Glutamatergic neuron (in vitro differentiated cells): ENCODE data around the gene PSME3IP1. TPM values are rescaled to one million over a fixed set of nuclear protein-coding genes. Genes with fewer than 3 reads are reported as not detected.

Experiments used
- DNase-seq: peaks from one replicate; pipeline ENCODE4 v3.0.0; 2022
- H3K27ac Mint-ChIP-seq: one replicate; pipeline ENCODE4 v1.8.0; 2020; ENCODE audit warnings: mild to moderate bottlenecking, mixed read lengths, inconsistent platforms; ENCODE audit not compliant: unreplicated experiment
- H3K27me3 Mint-ChIP-seq: one replicate; pipeline ENCODE4 v1.8.0; 2020; ENCODE audit warnings: mild to moderate bottlenecking, moderate library complexity, mixed read lengths, inconsistent platforms; ENCODE audit not compliant: unreplicated experiment
- H3K36me3 Mint-ChIP-seq: one replicate; pipeline ENCODE4 v1.8.0; 2020; ENCODE audit warnings: mild to moderate bottlenecking, mixed read lengths, inconsistent platforms; ENCODE audit not compliant: unreplicated experiment
- H3K4me1 Mint-ChIP-seq: one replicate; pipeline ENCODE4 v1.8.0; 2020; ENCODE audit warnings: mild to moderate bottlenecking, low read depth, mixed read lengths, inconsistent platforms; ENCODE audit not compliant: unreplicated experiment
- H3K4me3 Mint-ChIP-seq: one replicate; pipeline ENCODE4 v1.8.0; 2020; ENCODE audit warnings: mild to moderate bottlenecking, mixed read lengths, inconsistent platforms; ENCODE audit not compliant: unreplicated experiment
- H3K9me3 Mint-ChIP-seq: one replicate; pipeline ENCODE4 v1.8.0; 2020; ENCODE audit warnings: mild to moderate bottlenecking, moderate library complexity, mixed read lengths, inconsistent platforms; ENCODE audit not compliant: unreplicated experiment
- total RNA-seq: library from RNA; stranded (reverse); fragmentation: NEBNext Ultra II Directional; extraction: Animal tissue kit (Norgen Biotek cat#: 25700); gene quantifications from one replicate; pipeline ENCODE4 v1.2.1, GENCODE V29; 2021; ENCODE audit not compliant: unreplicated experiment
- TF ChIP-seq, protein P1 (sequence below): fragments of 200-600 bp; sonication (generic); IDR thresholded peaks from one replicate; pipeline ENCODE4 v1.5.0; 2021; ENCODE audit not compliant: partially characterized antibody, unreplicated experiment

PSME3IP1 gene
- total RNA-seq, 1 donor from 2014 or later, result 124 TPM

DNA sequence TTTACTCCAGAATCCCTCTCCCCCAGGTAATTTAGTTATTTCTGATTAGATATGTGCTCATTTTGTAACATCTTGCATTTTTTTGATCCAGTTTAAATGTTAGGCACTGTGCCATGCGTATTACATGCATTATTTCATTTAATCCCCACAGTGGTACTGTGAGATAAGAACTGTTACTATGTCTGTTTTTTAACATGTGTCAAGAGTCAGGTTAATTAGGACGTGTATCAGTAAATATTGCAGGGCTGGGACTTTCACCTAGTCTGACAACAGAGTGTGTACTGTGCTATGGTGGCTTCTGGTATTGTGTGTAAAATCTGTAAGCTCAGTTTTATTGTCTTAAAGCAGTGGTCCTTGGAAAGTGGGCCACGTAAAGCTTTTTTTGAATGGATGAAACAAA lies 10.9 kb upstream of the PSME3IP1 start:
- Mint-ChIP-seq H3K4me1 (peaks cover 20% of the 10 kb centered on the region), H3K4me3 (no peak overlapping the region), H3K27ac (no peak overlapping the region), H3K27me3 (no peaks in the 10 kb centered on the region), H3K36me3 (no peaks in the 10 kb centered on the region), H3K9me3 (peaks cover 7% of the 10 kb centered on the region)
- DNase-seq, result no peak
- TF ChIP-seq, protein P1, sequence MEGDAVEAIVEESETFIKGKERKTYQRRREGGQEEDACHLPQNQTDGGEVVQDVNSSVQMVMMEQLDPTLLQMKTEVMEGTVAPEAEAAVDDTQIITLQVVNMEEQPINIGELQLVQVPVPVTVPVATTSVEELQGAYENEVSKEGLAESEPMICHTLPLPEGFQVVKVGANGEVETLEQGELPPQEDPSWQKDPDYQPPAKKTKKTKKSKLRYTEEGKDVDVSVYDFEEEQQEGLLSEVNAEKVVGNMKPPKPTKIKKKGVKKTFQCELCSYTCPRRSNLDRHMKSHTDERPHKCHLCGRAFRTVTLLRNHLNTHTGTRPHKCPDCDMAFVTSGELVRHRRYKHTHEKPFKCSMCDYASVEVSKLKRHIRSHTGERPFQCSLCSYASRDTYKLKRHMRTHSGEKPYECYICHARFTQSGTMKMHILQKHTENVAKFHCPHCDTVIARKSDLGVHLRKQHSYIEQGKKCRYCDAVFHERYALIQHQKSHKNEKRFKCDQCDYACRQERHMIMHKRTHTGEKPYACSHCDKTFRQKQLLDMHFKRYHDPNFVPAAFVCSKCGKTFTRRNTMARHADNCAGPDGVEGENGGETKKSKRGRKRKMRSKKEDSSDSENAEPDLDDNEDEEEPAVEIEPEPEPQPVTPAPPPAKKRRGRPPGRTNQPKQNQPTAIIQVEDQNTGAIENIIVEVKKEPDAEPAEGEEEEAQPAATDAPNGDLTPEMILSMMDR, result no peak

DNA sequence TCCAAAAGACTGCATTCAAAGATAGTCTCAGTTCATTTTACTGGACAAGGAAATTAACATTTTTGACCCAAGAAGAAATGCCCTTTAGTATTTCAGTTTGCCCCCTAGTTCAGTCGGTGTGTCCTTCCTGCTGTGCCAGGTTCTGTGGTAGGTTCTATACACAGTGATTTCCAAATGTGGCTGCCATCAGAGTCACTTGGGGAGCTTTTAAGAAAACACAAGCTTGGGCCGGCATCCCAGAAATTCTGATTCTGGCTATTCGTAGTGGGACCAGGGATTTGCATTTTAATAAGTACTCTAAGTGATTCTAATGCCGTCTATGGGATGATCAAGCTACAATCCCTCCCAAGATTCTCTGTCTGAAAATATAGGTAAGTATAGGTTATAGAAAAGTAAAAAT lies 10.4 kb upstream of the PSME3IP1 start:
- TF ChIP-seq, protein P1, result no peak
- DNase-seq, result no peak
- H3K9me3 Mint-ChIP-seq, result peaks cover 7% of the 10 kb centered on the region
- no peak overlapping the region for H3K4me3 Mint-ChIP-seq
- no peaks in the 10 kb centered on the region for H3K36me3 Mint-ChIP-seq
- no peaks in the 10 kb centered on the region for H3K27me3 Mint-ChIP-seq
- no peak overlapping the region for H3K27ac Mint-ChIP-seq
- H3K4me1 Mint-ChIP-seq, result peaks cover 20% of the 10 kb centered on the region

- H3K9me3 Mint-ChIP-seq, result peaks cover 7% of the 10 kb centered on the region
- DNase-seq, result no peak
- TF ChIP-seq, protein P1, result no peak
- peaks cover 22% of the 10 kb centered on the region for H3K4me1 Mint-ChIP-seq
- H3K36me3 Mint-ChIP-seq, result no peaks in the 10 kb centered on the region
- no peak overlapping the region for H3K4me3 Mint-ChIP-seq
- H3K27ac Mint-ChIP-seq, result peak overlapping the region; percentile 35
- H3K27me3 Mint-ChIP-seq, result no peaks in the 10 kb centered on the region
Observed at GRCh38 chr16:57194512-57194911, 8.7 kb upstream of the PSME3IP1 start.

DNA sequence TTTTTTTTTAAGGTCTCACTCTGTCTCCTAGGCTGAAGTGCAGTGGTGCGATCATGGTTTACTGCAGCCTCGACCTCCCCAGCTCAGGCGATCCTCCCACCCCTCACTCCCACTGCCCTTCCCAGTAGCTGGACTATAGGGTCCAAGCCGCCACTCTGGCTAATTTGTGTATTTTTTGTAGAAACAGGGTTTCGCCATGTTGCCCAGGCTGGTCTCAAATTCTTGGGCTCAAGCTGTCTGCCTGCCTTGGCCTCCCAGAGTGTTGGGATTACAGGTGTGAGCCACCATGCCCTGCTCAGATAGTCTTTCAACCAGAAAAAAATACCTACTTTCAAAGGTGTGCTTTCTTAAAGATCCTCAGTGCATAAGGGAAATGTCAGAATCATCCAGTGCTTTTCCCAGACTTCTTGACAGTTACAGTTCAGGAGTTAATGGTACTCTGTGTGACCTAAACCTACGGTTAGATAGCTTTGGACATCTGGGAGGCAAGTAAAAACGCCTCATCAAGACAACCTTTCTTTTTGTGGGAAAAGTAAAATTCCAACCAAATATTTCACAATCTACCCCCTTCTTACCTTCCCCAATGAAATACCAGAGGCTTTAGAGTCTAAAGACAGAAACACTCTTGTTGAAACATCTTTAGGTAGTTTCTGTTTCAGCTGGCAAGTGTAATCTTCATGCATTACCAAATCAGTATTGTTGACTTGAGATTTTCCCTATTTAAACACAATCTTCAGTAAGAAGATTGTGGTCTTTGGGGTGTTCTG lies 7.1 kb upstream of the PSME3IP1 start:
- H3K4me1 Mint-ChIP-seq, result peaks cover 26% of the 10 kb centered on the region
- no peak overlapping the region for H3K27ac Mint-ChIP-seq
- no peak overlapping the region for H3K4me3 Mint-ChIP-seq

GRCh38 chr16:57192146-57192545 lies 6.3 kb upstream of the PSME3IP1 start:
- Mint-ChIP-seq H3K4me3 (no peak overlapping the region), H3K4me1 (peaks cover 31% of the 10 kb centered on the region), H3K27me3 (peaks cover under 1% of the 10 kb centered on the region), H3K27ac (no peak overlapping the region), H3K9me3 (peaks cover 8% of the 10 kb centered on the region), H3K36me3 (no peaks in the 10 kb centered on the region)
- TF ChIP-seq, protein P1, result no peak
- DNase-seq, result no peak

More for the DNA sequence above, 7.1 kb upstream of the PSME3IP1 start:
- TF ChIP-seq, protein P1, result no peak
- no peaks in the 10 kb centered on the region for H3K27me3 Mint-ChIP-seq
- peaks cover 7% of the 10 kb centered on the region for H3K9me3 Mint-ChIP-seq
- DNase-seq, result no peak
- no peaks in the 10 kb centered on the region for H3K36me3 Mint-ChIP-seq
